ENCODE measurements around the gene USP17L15.
"Not testable (repeated sequence)": the region's sequence is repeated elsewhere in the genome, so short reads cannot be mapped to it uniquely, and the experiment has no call there.

GRCh38 chr4:9230249-9230648, 3.9 kb upstream of the USP17L15 start:
- not testable (repeated sequence) for TF ChIP-seq CTCF (conservative IDR thresholded peaks at IDR 0.05); ZFX (IDR thresholded peaks at IDR 0.05)

Measured in C4-2B (cell line).